ENCODE results near the gene SLC47A2.
"Not testable (repeated sequence)": the region's sequence is repeated elsewhere in the genome, so short reads cannot be mapped to it uniquely, and the experiment has no call there.

The SLC47A2 gene

DNA sequence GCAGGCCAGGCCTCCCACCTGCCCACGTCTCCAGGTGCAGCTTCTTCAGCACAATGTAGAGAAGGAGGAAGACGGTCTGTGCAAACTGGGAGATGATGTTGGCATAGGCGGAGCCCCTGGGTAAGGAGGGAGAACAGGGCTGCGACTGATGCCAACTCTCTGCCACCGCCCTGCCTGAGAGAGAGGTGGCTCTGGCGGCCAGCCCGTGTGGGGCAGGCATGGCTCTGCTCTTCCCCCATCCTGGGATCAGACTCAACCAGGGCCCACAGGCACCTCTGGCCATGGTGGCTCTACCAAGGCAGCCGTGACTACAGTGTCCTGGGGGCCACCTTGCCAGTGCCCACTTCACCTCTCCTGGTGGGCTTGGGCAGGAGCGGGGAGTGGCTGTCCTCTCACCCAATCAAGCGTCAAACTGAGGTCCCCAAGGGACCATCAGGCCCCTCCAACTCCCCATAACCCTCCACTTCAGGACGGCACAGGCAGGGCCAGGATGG lies 8.6 kb downstream of the SLC47A2 start:
- DNase-seq = no peak

DNA sequence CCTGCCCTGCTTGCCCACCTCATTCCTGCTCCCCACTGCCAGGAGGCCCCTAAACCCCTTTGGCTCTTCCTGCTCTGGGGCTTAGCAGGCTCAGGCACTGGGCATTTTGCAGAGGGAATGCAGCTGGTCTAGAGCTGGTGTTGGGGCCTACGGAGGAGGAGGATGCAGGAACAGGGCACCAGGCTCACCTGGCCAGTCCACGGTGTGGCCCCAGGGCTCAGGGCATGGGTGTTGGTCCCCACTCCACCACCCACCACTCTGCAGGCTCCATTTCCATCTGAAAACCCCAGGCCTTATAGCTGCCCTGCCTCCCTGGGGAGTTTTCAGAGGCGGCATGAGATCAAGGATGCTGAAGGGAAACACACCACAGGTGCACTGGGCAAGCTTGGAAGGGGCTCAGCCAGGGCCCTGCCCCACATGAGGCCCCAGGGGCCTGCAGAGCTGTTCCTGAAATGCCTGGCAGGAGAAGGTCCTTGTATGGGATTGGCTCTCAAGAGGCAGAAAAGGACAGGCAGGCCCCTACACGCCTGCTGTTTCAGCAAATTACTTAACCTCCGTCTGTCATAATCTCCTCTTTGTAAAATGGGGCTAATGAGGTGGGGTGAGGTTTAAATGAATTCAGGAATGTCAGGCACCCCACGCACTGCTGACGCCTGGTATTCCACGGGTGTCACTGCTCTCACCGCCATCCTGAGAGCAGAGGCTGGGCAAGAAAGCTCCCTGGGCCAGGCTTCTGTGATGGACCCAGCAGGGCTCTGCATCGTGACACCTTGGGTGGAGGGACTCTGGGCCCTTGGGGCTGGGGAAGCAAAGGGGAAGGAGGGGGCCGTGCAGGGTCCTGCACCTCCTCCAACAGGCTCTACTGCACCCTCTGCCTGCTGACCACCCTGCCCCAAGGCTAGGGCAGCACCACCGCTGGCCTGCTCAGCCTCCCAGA lies 9.3 kb downstream of the SLC47A2 start:
- DNase-seq = no peak

DNA sequence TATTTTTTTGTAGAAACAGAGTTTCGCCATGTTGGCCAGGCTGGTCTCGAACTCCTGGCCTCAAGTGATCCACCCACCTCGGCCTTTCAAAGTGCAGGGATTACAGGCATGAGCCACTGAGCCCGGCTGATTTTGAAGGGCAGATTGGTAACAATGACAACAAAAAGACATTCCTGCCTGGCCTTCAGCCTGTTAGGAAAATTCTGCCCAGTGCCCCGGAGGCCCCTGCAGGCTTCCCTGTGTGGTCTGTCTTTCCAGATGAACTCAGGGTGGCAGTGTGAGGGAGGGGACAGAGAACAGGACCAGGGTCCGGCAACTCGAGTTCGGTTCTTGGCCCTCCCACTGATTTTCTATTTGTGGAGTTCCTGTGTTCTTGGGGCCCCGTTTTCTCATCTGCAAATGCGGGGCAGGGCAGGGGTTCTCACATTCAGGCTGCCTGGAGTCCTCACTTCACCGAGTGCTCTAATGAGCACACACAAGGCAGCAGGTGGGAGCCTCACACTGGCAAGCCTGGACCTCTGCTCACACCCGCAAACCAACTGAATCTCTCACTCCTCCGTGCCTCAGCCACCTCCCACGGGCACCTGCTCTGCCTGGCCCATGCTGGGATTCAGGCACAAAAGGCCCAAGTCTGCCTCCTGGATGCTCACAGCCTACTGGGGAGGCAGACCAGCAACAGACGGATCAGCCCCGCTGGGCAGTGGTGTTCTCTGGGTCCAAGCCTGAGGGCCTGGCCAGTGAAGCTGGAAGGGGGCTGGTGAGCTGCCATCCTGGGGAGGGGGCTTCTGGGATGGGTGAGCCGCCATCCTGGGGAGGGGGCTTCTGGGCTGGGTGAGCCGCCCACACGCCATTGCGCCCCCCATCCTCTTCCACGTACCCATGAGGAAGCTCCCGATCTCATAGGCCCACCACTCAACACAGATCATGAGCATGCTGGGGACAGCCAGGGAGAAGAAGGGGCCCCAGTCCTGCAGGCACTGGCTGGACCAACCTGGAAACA lies 10.3 kb downstream of the SLC47A2 start:
- no peak for DNase-seq

DNA sequence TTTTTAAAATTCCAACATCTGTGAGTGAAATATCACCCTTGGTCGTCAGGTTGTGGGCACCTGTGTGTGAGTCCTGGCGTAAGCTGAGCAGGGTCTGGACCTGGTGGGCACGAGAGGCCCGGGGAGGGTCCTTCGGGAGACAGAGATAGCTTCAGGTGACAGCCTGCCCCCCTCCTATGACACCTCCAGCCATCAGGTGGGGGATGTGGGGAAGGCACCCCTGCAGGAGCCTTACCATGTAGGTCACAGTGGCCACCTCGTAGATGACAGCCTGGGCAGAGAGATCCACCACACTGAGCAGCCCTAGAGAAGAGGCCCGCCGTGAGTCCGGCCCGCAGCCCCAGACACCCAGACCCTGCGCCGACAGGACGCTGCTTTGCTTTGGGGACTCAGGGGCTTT lies 11.2 kb downstream of the SLC47A2 start:
- no peak for DNase-seq

DNA sequence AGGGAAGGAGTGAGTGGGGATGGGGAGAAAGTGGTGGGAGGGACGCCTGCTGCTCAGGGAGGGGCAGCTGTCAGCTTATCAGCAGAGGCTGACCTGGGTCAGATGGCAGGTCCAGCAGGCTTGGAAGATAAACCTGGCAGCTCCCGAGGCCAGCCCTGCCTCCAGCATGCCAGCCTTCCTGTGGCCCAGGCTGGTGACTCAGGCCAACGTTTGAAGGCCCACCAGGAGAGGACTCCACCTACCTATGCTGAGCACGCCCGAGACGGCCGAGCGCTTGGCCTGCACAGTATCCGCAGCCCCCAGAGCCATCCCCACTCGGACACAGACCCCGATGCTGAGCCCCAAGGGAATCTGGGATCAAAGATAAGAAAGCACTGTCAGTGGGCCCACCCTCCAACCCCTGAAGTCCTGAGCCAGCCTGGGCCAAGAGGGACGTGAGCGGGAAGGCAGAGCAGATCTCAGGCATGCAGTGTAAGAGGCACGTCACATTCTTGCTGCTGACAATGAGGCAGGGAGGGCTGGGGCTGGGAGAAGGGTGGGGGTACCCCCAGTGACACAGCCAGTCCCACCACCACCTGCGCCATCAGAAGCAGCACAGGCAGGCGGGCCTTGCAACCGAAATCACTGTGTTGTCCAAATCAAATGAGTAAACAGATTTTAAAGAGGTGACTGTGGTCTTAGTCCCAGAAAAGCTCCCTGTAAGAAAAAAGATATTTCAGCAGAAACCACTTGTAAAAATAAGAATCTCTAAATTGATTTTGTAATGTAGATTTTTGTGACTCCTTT lies 12.4 kb downstream of the SLC47A2 start:
- no peak for DNase-seq

DNA sequence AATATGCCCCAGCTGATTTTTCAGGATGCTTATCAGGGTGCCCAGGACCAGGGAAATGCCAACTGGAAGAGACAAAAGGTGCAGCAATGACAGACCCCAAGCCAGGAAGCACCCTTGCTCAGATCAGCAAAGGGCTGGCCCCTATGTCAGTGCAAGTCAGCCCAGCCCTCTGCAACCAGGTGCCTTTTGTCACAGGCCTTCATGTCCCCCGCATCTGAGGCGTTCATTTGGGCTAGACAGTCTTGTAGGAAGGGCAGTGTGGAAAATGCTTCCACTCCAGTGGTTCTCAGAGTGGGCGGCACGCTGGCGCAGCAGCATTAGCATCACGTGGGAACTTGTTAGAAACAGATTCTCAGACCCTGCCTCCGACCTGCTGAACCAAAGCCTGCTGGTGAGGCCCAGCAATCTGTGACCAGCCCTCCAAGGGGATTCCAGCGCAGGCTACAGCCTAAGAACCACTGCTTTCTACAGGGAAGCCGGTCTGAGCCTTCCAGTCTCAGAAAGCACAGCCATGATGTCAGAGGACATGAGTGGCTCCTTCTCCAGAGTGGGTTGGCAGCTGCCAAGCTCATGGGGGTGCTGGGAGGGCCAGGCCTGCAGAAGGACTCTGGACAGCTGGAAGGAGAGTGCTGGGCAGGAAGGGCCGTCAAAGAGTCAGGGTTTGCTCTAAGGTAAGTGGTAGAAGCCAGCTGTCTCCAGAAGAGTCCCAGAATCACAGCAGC lies 13.1 kb downstream of the SLC47A2 start:
- DNase-seq = peak; percentile 23

DNA sequence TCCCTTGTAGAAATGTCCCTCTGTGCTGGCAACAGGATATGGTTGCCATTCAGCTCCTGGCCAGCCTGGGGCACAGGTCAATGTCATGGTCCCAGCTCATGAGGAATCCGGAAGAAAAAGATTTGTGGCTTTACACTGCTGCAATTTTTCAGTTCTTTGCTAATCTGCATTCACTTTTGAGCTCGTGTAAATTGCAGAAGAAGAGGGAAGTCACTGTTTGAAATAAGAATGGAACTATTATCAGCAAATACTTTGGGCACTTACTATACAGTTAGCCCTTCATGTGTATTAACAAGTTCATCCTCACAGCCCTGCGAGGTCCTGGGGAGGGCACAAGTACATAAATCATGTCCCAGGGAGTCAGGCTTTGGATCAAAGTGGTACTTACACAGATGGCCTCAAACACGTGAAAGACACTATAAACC lies 14.2 kb downstream of the SLC47A2 start:
- DNase-seq = no peak

DNA sequence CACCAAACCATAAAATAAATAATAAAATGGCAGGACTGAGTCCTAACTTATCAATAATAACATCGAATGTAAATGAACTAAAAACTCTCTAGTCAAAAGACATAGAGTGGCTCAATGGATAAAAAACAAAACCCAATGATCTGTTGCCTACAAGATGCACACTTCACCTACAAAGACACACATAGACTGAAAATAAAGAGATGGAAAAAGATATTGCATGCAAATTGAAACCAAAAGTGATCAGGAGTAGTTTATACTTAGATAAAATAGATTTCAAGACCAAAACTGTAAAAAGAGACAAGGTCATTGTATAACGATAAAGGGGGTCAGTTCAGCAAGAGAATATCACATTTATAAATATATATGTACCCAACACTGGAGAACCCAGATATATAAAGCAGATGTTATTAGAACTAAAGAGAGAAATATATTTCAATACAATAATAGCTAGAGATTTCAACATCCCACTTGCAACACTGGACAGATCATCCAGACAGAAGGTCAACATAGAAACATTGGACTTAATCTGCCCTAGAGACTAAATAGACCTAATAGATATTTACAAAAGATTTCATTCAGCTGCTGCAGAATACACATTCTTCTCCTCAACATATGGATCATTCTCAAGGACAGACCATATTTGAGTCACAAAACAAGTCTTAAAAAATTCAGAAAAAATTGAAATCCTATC lies 29.8 kb downstream of the SLC47A2 start:
- DNase-seq = no peak

DNA sequence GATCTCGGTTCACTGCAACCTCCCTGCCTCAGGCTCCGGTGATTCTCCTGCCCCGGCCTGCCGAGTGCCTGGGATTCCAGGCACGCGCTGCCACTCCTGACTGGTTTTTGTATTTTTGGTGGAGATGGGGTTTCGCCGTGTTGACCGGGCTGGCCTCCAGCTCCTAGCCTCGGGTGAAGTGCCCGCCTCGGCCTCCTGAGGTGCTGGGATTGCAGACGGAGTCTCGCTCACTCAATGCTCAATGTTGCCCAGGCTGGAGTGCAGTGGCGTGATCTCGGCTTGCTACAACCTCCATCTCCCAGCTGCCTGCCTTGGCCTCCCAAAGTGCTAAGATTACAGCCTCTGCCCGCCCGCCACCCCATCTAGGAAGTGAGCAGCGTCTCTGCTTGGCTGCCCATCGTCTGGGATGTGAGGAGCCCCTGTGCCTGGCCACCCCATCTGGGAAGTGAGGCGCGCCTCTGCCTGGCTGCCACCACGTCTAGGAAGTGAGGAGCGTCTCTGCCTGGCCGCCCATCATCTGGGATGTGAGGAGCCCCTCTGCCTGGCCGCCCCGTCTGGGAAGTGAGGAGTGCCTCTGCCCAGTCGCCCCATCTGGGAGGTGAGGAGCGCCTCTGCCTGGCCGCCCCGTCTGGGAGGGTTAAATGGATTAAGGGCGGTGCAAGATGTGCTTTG lies 31.3 kb downstream of the SLC47A2 start:
- not testable (repeated sequence) for DNase-seq

DNA sequence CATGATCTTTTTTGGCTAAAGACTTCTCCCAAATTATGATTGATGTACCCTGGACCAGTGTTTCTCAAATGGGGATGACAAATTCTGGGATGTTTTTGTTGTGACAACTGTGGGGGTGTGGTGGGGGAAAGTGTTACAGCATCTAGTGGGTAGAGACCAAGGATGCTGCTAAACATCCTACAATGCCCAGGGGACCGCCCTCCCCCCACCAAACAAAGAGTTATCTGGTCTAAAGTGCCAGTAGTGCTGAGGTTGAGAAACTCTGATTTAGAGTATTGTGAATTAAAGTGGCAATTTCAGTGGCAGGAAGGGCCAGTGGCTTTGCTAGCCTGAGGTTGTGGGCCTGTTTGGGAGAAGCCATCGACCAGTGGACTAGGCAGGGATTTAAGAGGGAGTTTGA lies 33.3 kb downstream of the SLC47A2 start:
- DNase-seq = no peak

DNA sequence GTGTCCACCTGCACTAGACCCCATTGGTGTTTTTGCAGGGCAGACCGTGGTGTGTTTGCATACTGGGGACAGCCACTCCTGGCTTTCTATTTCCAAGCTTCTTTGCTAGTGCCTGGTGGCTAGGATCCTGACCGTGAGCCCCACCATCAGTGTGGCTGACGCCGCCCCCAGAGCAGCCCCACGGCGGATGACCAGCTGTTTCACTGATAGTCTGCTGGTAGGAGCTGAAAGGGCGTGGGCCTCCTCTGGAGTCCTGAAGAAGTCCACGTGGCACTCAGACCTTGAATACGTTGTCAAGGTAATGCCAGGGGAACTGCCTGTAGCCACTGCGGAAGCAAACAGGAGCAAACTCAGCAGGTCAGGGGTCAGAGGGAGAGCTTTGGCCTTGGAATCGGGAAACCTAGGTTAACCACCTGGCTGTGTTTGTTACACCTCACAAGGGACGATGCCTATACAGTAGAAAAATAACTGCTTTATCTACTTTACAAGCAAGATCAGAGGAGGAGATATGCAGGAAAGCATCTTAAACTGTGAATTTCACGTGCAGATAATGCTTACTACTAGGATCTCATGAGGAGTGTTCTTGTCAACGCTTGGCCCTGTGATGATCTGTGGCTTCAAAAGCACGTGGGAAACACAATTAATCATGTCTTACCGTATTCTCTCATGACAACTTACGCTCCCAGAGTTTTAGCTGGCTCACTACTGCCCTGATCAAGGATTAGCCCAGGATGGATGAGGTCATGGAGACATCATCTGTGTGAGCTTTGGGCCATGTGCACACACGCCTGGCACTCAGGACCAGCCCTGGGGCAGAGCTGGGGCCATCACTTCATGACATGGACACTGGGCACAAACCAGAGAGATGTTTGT lies 37.6 kb downstream of the SLC47A2 start:
- DNase-seq = no peak

DNA sequence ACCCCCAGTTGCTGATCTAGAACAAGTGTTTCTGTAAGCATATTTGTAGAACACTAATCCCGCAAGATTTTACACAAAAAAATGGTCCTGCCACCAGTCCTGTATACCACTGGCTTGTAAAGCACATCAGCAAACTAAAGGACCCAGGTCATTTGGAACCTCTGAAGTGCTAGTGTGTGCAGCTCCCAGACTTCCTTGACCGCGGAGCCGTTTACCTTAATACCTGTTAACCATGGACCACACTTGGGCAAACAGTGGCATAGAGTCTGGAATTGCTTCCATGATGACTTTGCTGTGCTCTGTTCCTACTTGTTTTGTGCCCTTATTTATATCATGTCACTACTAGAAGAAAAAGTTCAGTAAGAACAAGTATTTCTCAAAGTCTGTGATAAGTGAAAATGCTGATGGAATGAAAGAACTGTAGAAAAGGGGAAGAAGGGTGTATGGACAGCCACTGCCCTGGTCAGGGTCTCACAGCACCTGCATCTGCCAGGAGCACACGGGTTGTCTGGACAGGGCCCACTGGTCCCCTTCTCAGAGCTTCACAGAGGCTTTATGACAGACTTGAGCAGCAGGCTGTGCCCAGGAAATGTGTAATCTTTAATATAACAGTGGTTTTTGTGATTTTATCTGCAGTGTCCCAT lies 38.5 kb downstream of the SLC47A2 start:
- no peak for DNase-seq

DNA sequence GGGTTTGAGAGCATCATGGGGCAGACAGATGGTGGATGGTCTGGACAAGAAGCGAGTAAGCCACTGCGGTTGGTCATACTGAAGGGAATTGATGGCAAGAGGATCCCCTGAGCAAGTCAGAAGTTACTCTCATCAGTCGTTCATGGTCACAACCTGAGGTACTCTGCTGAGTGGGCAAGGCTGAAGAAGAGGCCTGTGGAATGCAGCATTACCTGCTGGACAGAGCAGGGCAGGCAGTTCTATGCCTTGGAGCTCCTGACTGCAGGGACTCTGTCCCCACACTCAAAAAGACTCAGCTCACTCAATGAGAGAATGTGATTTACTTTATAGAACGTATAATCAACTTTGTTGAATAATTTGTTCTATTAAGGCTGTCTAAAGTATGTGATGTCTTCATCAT lies 39.5 kb downstream of the SLC47A2 start:
- no peak for DNase-seq

DNA sequence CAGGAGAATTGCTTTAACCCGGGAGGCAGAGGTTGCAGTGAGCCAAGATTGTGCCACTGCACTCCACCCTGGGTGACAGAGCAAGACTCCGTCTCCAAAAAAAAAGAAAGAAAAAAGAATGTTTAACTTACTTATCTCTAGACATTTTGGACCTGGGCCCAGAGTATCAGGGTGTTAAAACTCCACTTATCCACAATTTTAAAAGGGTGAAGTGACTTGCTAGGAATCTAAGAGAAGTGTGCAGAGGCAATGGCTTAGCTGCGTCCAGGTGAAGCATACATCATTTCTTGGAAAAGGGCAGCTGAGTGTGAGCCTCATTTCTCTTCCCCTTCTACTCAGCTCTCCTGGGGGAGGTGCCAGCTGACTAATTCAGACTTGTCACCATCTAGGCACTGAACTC lies 42.8 kb downstream of the SLC47A2 start:
- no peak for DNase-seq

DNA sequence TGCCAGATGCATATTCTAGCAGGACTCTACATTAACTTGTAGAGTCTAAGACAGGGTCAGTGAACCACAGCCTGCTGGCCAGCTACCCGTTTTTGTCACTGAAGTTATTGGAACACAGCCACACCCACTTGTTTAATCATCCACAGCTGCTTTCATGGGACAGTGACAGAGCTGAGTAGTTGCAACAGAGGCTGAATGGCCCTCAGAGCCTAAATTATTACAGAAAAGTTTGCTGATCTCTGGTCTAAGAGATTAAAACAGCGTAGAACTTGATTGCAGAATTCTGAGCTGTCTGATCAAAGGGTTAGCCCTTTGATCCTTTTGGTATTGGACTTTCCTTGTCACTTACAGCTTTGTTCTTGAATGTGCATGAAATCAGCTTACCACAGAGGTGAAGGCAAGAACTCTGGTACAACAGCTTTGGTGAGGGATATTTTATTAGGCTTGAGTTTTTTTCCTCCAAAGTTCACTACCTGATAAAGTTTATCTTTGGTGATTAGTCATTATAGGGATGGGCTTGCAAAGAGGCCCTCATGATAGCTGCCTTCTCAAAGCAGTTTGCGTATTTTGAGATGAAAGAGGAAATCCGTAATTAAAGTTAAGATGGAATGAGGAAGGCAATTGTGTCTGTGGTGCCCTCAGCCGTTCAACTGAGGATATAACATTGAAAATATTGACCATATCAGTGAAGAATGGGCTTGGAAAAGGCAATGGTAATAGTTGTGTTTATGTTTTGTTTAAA lies 44.2 kb downstream of the SLC47A2 start:
- DNase-seq = peak; percentile 17

DNA sequence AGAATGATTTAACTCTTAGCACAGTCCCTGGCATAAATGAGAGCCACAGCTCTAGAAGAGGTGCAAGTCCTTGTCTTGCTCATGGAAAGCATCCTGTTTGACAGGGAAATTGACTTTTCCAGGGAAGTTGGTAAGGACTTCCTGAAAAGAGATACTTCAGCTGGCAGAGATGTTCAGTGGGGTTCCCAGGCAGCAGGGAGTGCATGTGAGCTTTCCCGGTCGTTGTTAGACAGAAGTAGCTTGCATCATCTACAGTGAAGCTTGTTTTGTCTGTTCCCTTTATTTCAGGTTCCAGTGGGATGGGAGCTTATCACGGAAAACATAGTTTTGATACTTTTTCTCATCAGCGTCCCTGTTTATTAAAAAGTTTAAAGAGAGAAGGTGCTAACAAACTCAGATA lies 45.0 kb downstream of the SLC47A2 start:
- no peak for DNase-seq

DNA sequence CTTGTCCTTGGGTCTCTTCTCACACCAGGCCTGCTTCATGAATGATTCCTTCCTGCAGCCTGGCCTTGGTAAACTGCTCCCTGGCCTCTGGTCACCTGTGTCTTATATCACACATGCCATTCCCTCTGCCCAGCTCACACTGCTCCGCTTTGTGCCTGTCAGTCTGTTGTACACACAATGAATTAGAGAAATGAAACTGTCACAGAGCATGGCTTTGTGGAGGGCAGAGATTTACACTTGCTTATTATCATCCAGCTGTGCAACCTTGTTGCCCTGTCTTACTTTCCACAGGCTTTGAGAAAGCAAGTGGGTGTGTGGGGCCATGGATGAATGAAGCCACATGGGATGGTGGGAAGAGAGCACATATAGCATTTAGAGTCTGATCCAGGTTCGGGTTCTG lies 45.5 kb downstream of the SLC47A2 start:
- no peak for DNase-seq

DNA sequence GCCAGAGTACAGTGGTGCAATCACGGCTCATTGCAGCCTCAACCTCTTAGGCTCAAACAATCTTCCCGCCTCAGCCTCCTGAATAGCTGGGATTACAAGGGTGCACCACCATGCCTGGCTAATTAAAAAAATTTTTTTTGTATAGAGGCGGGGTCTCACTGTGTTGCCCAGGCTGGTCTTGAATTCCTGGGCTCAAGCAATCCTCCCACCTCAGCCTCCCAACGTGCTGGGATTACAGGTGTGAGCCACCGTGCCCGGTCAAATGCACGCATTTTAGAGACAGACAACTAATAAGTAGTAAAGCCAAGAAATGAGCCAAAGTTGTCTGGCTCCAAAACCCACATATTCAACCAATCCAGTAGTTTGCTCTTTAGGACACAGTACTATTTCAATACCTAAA lies 46.7 kb downstream of the SLC47A2 start:
- DNase-seq = not testable (repeated sequence)
